Measurements from ENCODE around the gene GRAP2. TPM values are rescaled to one million over a fixed set of nuclear protein-coding genes. Genes with fewer than 3 reads are reported as not detected.

Gene GRAP2
- total and polyA plus RNA-seq, 2 of the 4 experiments (the other 2 are of a cell fraction) = not detected

GRCh38 chr22:39936523-39937145 is 35.8 kb downstream of the GRAP2 start:
- no peaks in the 10 kb centered on the region for H4K20me1 ChIP-seq (ENCODE audit: insufficient read depth, low read length)
- TF ChIP-seq NFE2L2 (IDR thresholded peaks at IDR 0.05; ENCODE audit: low read depth, low read length) (no peak), SMC3 (IDR thresholded peaks at IDR 0.05; ENCODE audit: low read depth, low read length) (no peak)
- POLR2A ChIA-PET (ENCODE audit: unreplicated experiment) = no interaction called here
- no peaks in the 10 kb centered on the region for H3K9me3 ChIP-seq (ENCODE audit: control insufficient read depth, insufficient read depth, low read length)
- intact Hi-C loops (cut with micrococcal nuclease) = no loop called here
- no peak overlapping the region for H2AK5ac ChIP-seq (ENCODE audit: low read depth, low read length)
- no peak overlapping the region for H2BK120ac ChIP-seq (ENCODE audit: low read depth, low read length)
- CTCF ChIA-PET = no interaction called here
- no peak overlapping the region for H3K23ac ChIP-seq (ENCODE audit: low read depth, low read length)
- ATAC-seq (ENCODE audit: low read depth) = no peak
- H3K9ac ChIP-seq (ENCODE audit: low read depth, low read length) = no peak overlapping the region
- peaks cover 64% of the 10 kb centered on the region for H3K27me3 ChIP-seq (ENCODE audit: control insufficient read depth, insufficient read depth, low read length)
- H3K56ac ChIP-seq (ENCODE audit: extremely low read depth, insufficient read depth, low read length) = no peak overlapping the region
- no peak overlapping the region for H3K27ac ChIP-seq (ENCODE audit: insufficient read depth, low read length)
- H2BK5ac ChIP-seq (ENCODE audit: low read depth, low read length, poor library complexity, severe bottlenecking) = no peak overlapping the region
- H3K79me1 ChIP-seq (ENCODE audit: low read depth in 1 of 2, low read length in 2 of 2) = no peaks in the 10 kb centered on the region
- no peaks in the 10 kb centered on the region for H3K36me3 ChIP-seq (ENCODE audit: control insufficient read depth, insufficient read depth, low read length)
- H2BK20ac ChIP-seq (ENCODE audit: low read depth, low read length) = no peak overlapping the region
- H3K4me3 ChIP-seq (ENCODE audit: insufficient read depth, low read depth, low read length) = no peak overlapping the region
- no peak for DNase-seq
- 61% methylated on average over 3 of the region's 6 CpGs; no CpG with 5 or more reads in 1 of the 2 experiments for WGBS, 2 experiments (ENCODE audit: extremely low coverage in 2 of 2, insufficient read length in 1 of 2)
- in situ Hi-C loops (cut with MboI; ENCODE audit: low sequenced_read_pairs) = no loop called here
- dilution Hi-C loops (cut with HindIII; ENCODE audit: low sequenced_read_pairs, unreplicated experiment) = no loop called here
- H2AFZ ChIP-seq (replicated peaks; ENCODE audit: low read length, poor library complexity) = no peak overlapping the region
- no peak overlapping the region for H3K4me2 ChIP-seq (ENCODE audit: low read depth, low read length)
- no peak overlapping the region for H4K8ac ChIP-seq (ENCODE audit: low read depth in 2 of 2, low read length in 2 of 2)
- H4K5ac ChIP-seq (ENCODE audit: low read depth, low read length) = no peak overlapping the region
- no peak overlapping the region for H3K4ac ChIP-seq (ENCODE audit: low read depth, low read length)
- H3K14ac ChIP-seq (replicated peaks; ENCODE audit: low read depth, low read length) = no peak overlapping the region
- H4K91ac ChIP-seq (ENCODE audit: insufficient read depth, low read depth, low read length) = no peak overlapping the region
- H3K18ac ChIP-seq (ENCODE audit: low read depth, low read length) = no peak overlapping the region
- no peaks in the 10 kb centered on the region for H3K4me1 ChIP-seq (ENCODE audit: control insufficient read depth, insufficient read depth, low read length)
- H2AK9ac ChIP-seq (replicated peaks; ENCODE audit: low read depth, low read length, poor library complexity) = no peak overlapping the region
- no peaks in the 10 kb centered on the region for H3K9me1 ChIP-seq (ENCODE audit: insufficient read depth, low read length)
- no peak overlapping the region for H2BK15ac ChIP-seq (ENCODE audit: low read depth, low read length)
- no TSS peak for BruUV-seq (replicated peaks)
